GM23338 (cell line): ENCODE data around the gene STT3B. TPM values are rescaled to one million over a fixed set of nuclear protein-coding genes. Genes with fewer than 3 reads are reported as not detected.

ENCODE experiments used
- ATAC-seq: fragments of 200-7000 bp; cut with Tn5 transposase; 3 replicates; pipeline ENCODE4 v1.9.1; 2020
- DNase-seq: peaks from one replicate; pipeline ENCODE4 v3.0.0-alpha.2; 2015; ENCODE audit warnings: low spot score
- H2AFZ ChIP-seq: fragments of 200-600 bp; sonication (generic); 2 replicates; pipeline ENCODE4 v1.8.0; 2016; ENCODE audit warnings: antibody characterized with exemption, mild to moderate bottlenecking, moderate library complexity
- H3F3A ChIP-seq: fragments of 200-600 bp; sonication (generic); replicated peaks from 2 replicates; pipeline ENCODE4 v1.8.0; 2017; ENCODE audit warnings: antibody characterized with exemption, mixed run types, low read depth
- H3K27ac ChIP-seq: fragments of 200-600 bp; sonication (generic); 2 replicates; pipeline ENCODE4 v1.6.1; 2016; ENCODE audit warnings: low read depth
- H3K27me3 ChIP-seq: fragments of 200-600 bp; sonication (generic); 2 replicates; pipeline ENCODE4 v1.8.0; 2016; ENCODE audit warnings: mild to moderate bottlenecking, mixed run types, moderate library complexity; ENCODE audit not compliant: insufficient read depth
- H3K36me3 ChIP-seq: fragments of 200-600 bp; sonication (generic); 2 replicates; pipeline ENCODE4 v1.8.0; 2016; ENCODE audit warnings: mild to moderate bottlenecking; ENCODE audit not compliant: insufficient read depth
- H3K4me1 ChIP-seq: fragments of 200-600 bp; sonication (generic); 2 replicates; pipeline ENCODE4 v1.8.0; 2016; ENCODE audit warnings: mild to moderate bottlenecking, moderate library complexity; ENCODE audit not compliant: insufficient read depth
- H3K4me2 ChIP-seq: fragments of 200-600 bp; sonication (generic); 2 replicates; pipeline ENCODE4 v1.7.1; 2017; ENCODE audit warnings: mixed run types
- H3K4me3 ChIP-seq: fragments of 200-600 bp; sonication (generic); 2 replicates; pipeline ENCODE4 v1.6.1; 2016; ENCODE audit warnings: mixed run types
- H3K79me2 ChIP-seq: fragments of 200-600 bp; sonication (generic); replicated peaks from 2 replicates; pipeline ENCODE4 v1.8.0; 2017; ENCODE audit warnings: mild to moderate bottlenecking; ENCODE audit not compliant: insufficient read depth
- H3K9me2 ChIP-seq: fragments of 200-600 bp; sonication (generic); 2 replicates; pipeline ENCODE4 v1.8.0; 2017; ENCODE audit not compliant: insufficient read depth
- H4K20me1 ChIP-seq: fragments of 200-600 bp; sonication (generic); replicated peaks from 2 replicates; pipeline ENCODE4 v1.8.0; 2017; ENCODE audit warnings: mild to moderate bottlenecking; ENCODE audit not compliant: insufficient read depth
- H3K27ac Mint-ChIP-seq: 2 replicates; pipeline ENCODE4 v1.8.0; 2020; ENCODE audit warnings: inconsistent platforms, mild to moderate bottlenecking, moderate library complexity, mixed read lengths
- H3K27me3 Mint-ChIP-seq: 3 replicates; pipeline ENCODE4 v1.8.0; 2022; ENCODE audit warnings: low read depth, mild to moderate bottlenecking, moderate library complexity, mixed read lengths, inconsistent platforms; ENCODE audit not compliant: insufficient read depth, poor library complexity
- H3K36me3 Mint-ChIP-seq: 3 replicates; pipeline ENCODE4 v1.8.0; 2021; ENCODE audit warnings: low read depth, mild to moderate bottlenecking, inconsistent platforms, moderate library complexity, mixed read lengths
- H3K4me1 Mint-ChIP-seq: 3 replicates; pipeline ENCODE4 v1.8.0; 2020; ENCODE audit warnings: mild to moderate bottlenecking, inconsistent platforms, mixed read lengths
- H3K4me3 Mint-ChIP-seq: 3 replicates; pipeline ENCODE4 v1.8.0; 2021; ENCODE audit warnings: moderate library complexity, mild to moderate bottlenecking, inconsistent platforms, mixed read lengths
- H3K9me3 Mint-ChIP-seq: 3 replicates; pipeline ENCODE4 v1.8.0; 2020; ENCODE audit warnings: moderate library complexity, mild to moderate bottlenecking, inconsistent platforms, mixed read lengths
- CREB1 ChIP-seq: fragments of 250-450 bp; sonication (Bioruptor Pico); IDR thresholded peaks from 2 replicates; pipeline ENCODE4 v1.5.0; 2020; ENCODE audit warnings: low read depth, mild to moderate bottlenecking, moderate library complexity
- CTCF ChIP-seq, 2 experiments: fragments of 200-600 bp in 1 of 2; sonication (generic) in 1 of 2; conservative IDR thresholded peaks; 2 replicates each; pipeline versions ENCODE4 v1.5.1 to v1.6.1; 2016 to 2017; ENCODE audit warnings: antibody characterized with exemption in 2 of 2, low read depth in 2 of 2, mild to moderate bottlenecking in 2 of 2, moderate library complexity in 1 of 2
- EZH2phosphoT487 ChIP-seq: fragments of 200-600 bp; sonication (generic); IDR thresholded peaks from one replicate; pipeline ENCODE4 v1.8.1; 2018; ENCODE audit warnings: antibody characterized with exemption; ENCODE audit not compliant: unreplicated experiment
- JUNB ChIP-seq: IDR thresholded peaks from one replicate; pipeline ENCODE4 v1.6.1; 2016; ENCODE audit warnings: antibody characterized with exemption; ENCODE audit not compliant: unreplicated experiment
- NANOG ChIP-seq: IDR thresholded peaks from 2 replicates; pipeline ENCODE4 v1.6.1; 2016; ENCODE audit warnings: antibody characterized with exemption, borderline replicate concordance
- POLR2AphosphoS5 ChIP-seq: IDR thresholded peaks from 2 replicates; pipeline ENCODE4 v1.6.1; 2016; ENCODE audit warnings: antibody characterized with exemption, low read depth
- STAT1 ChIP-seq: IDR thresholded peaks from one replicate; pipeline ENCODE4 v1.6.1; 2016; ENCODE audit warnings: antibody characterized with exemption; ENCODE audit not compliant: unreplicated experiment
- ZNF114 ChIP-seq: fragments of 250-450 bp; sonication (Bioruptor Pico); IDR thresholded peaks from 2 replicates; pipeline ENCODE4 v1.5.0; 2020; ENCODE audit warnings: mild to moderate bottlenecking, moderate library complexity
- ZNF331 ChIP-seq: fragments of 250-450 bp; sonication (Bioruptor Pico); IDR thresholded peaks from 2 replicates; pipeline ENCODE4 v1.5.0; 2020; ENCODE audit warnings: low read depth, mild to moderate bottlenecking, moderate library complexity
- polyA plus RNA-seq: library from polyadenylated mRNA; unstranded; fragments of >200 nt; fragmentation: Nextera tagmentation; extraction: Ambion mirVana; gene quantifications from 2 replicates; pipeline ENCODE4 v1.2.1, GENCODE V29; 2016
- total RNA-seq: library from RNA; depleted of rRNA; stranded (reverse); fragments of >200 nt; shearing (Covaris generic); gene quantifications from 2 replicates; pipeline ENCODE4 v1.2.3, GENCODE V29; 2014
- TF ChIP-seq, protein P1 (sequence below): IDR thresholded peaks from one replicate; pipeline ENCODE4 v1.6.1; 2018; ENCODE audit warnings: antibody characterized with exemption; ENCODE audit not compliant: unreplicated experiment
- TF ChIP-seq, protein P2 (sequence below): fragments of 250-450 bp; sonication (Bioruptor Pico); IDR thresholded peaks from 2 replicates; pipeline ENCODE4 v1.5.0; 2020; ENCODE audit warnings: mild to moderate bottlenecking, moderate library complexity

STT3B gene
- total and polyA plus RNA-seq, 2 experiments from 2014 or later, result 44.1 to 167 TPM

- no peak overlapping the region for H3K4me2 ChIP-seq
- no peaks in the 10 kb centered on the region for H3K9me2 ChIP-seq
- H3K36me3 ChIP-seq, result no peaks in the 10 kb centered on the region
- H3K79me2 ChIP-seq, result no peaks in the 10 kb centered on the region
- peaks cover 19% of the 10 kb centered on the region; the same call in 2 of the 3 replicates for H3K36me3 Mint-ChIP-seq
- no peaks in the 10 kb centered on the region for H3K4me1 Mint-ChIP-seq
- no peak for ATAC-seq
- DNase-seq, result no peak
- no peak overlapping the region for H2AFZ ChIP-seq
- no peaks in the 10 kb centered on the region for H3K27me3 ChIP-seq
- H3K27ac Mint-ChIP-seq, result no peak overlapping the region
- TF ChIP-seq, protein P1, sequence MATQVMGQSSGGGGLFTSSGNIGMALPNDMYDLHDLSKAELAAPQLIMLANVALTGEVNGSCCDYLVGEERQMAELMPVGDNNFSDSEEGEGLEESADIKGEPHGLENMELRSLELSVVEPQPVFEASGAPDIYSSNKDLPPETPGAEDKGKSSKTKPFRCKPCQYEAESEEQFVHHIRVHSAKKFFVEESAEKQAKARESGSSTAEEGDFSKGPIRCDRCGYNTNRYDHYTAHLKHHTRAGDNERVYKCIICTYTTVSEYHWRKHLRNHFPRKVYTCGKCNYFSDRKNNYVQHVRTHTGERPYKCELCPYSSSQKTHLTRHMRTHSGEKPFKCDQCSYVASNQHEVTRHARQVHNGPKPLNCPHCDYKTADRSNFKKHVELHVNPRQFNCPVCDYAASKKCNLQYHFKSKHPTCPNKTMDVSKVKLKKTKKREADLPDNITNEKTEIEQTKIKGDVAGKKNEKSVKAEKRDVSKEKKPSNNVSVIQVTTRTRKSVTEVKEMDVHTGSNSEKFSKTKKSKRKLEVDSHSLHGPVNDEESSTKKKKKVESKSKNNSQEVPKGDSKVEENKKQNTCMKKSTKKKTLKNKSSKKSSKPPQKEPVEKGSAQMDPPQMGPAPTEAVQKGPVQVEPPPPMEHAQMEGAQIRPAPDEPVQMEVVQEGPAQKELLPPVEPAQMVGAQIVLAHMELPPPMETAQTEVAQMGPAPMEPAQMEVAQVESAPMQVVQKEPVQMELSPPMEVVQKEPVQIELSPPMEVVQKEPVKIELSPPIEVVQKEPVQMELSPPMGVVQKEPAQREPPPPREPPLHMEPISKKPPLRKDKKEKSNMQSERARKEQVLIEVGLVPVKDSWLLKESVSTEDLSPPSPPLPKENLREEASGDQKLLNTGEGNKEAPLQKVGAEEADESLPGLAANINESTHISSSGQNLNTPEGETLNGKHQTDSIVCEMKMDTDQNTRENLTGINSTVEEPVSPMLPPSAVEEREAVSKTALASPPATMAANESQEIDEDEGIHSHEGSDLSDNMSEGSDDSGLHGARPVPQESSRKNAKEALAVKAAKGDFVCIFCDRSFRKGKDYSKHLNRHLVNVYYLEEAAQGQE, result no peak
- no peak for TF ChIP-seq STAT1
- no peak for TF ChIP-seq EZH2phosphoT487
- TF ChIP-seq ZNF331 (CRISPR knock-in tag), result no peak
- no peak for TF ChIP-seq POLR2AphosphoS5
- no peak for TF ChIP-seq JUNB
- TF ChIP-seq, protein P2, sequence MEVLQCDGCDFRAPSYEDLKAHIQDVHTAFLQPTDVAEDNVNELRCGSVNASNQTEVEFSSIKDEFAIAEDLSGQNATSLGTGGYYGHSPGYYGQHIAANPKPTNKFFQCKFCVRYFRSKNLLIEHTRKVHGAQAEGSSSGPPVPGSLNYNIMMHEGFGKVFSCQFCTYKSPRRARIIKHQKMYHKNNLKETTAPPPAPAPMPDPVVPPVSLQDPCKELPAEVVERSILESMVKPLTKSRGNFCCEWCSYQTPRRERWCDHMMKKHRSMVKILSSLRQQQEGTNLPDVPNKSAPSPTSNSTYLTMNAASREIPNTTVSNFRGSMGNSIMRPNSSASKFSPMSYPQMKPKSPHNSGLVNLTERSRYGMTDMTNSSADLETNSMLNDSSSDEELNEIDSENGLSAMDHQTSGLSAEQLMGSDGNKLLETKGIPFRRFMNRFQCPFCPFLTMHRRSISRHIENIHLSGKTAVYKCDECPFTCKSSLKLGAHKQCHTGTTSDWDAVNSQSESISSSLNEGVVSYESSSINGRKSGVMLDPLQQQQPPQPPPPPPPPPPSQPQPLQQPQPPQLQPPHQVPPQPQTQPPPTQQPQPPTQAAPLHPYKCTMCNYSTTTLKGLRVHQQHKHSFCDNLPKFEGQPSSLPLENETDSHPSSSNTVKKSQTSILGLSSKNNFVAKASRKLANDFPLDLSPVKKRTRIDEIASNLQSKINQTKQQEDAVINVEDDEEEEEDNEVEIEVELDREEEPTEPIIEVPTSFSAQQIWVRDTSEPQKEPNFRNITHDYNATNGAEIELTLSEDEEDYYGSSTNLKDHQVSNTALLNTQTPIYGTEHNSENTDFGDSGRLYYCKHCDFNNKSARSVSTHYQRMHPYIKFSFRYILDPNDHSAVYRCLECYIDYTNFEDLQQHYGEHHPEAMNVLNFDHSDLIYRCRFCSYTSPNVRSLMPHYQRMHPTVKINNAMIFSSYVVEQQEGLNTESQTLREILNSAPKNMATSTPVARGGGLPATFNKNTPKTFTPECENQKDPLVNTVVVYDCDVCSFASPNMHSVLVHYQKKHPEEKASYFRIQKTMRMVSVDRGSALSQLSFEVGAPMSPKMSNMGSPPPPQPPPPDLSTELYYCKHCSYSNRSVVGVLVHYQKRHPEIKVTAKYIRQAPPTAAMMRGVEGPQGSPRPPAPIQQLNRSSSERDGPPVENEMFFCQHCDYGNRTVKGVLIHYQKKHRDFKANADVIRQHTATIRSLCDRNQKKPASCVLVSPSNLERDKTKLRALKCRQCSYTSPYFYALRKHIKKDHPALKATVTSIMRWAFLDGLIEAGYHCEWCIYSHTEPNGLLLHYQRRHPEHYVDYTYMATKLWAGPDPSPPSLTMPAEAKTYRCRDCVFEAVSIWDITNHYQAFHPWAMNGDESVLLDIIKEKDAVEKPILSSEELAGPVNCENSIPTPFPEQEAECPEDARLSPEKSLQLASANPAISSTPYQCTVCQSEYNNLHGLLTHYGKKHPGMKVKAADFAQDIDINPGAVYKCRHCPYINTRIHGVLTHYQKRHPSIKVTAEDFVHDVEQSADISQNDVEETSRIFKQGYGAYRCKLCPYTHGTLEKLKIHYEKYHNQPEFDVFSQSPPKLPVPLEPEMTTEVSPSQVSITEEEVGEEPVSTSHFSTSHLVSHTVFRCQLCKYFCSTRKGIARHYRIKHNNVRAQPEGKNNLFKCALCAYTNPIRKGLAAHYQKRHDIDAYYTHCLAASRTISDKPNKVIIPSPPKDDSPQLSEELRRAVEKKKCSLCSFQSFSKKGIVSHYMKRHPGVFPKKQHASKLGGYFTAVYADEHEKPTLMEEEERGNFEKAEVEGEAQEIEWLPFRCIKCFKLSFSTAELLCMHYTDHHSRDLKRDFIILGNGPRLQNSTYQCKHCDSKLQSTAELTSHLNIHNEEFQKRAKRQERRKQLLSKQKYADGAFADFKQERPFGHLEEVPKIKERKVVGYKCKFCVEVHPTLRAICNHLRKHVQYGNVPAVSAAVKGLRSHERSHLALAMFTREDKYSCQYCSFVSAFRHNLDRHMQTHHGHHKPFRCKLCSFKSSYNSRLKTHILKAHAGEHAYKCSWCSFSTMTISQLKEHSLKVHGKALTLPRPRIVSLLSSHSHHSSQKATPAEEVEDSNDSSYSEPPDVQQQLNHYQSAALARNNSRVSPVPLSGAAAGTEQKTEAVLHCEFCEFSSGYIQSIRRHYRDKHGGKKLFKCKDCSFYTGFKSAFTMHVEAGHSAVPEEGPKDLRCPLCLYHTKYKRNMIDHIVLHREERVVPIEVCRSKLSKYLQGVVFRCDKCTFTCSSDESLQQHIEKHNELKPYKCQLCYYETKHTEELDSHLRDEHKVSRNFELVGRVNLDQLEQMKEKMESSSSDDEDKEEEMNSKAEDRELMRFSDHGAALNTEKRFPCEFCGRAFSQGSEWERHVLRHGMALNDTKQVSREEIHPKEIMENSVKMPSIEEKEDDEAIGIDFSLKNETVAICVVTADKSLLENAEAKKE (CRISPR knock-in tag), result no peak
- no peak for TF ChIP-seq CREB1 (CRISPR knock-in tag)
- TF ChIP-seq CTCF (conservative IDR thresholded peaks at IDR 0.05; ENCODE audit: low read depth in 2 of 2), result no peak
- no peak for TF ChIP-seq NANOG
- TF ChIP-seq ZNF114 (CRISPR knock-in tag), result no peak
- no peaks in the 10 kb centered on the region for H3K9me3 Mint-ChIP-seq
- no peaks in the 10 kb centered on the region for H4K20me1 ChIP-seq
- H3K4me1 ChIP-seq, result no peaks in the 10 kb centered on the region
- H3F3A ChIP-seq, result no peaks in the 10 kb centered on the region
- H3K4me3 ChIP-seq, result no peak overlapping the region
- H3K4me3 Mint-ChIP-seq, result no peak overlapping the region
- H3K27ac ChIP-seq, result no peak overlapping the region
- no peaks in the 10 kb centered on the region for H3K27me3 Mint-ChIP-seq
Observed at GRCh38 chr3:31635545-31635944, 102.8 kb downstream of the STT3B start.
